ENCODE results near the gene TPM3.

- TF ChIP-seq, protein P1, sequence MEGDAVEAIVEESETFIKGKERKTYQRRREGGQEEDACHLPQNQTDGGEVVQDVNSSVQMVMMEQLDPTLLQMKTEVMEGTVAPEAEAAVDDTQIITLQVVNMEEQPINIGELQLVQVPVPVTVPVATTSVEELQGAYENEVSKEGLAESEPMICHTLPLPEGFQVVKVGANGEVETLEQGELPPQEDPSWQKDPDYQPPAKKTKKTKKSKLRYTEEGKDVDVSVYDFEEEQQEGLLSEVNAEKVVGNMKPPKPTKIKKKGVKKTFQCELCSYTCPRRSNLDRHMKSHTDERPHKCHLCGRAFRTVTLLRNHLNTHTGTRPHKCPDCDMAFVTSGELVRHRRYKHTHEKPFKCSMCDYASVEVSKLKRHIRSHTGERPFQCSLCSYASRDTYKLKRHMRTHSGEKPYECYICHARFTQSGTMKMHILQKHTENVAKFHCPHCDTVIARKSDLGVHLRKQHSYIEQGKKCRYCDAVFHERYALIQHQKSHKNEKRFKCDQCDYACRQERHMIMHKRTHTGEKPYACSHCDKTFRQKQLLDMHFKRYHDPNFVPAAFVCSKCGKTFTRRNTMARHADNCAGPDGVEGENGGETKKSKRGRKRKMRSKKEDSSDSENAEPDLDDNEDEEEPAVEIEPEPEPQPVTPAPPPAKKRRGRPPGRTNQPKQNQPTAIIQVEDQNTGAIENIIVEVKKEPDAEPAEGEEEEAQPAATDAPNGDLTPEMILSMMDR (conservative IDR thresholded peaks at IDR 0.05; ENCODE audit: low read length): no peak
- TF ChIP-seq EZH2phosphoT487 (IDR thresholded peaks at IDR 0.05; ENCODE audit: borderline replicate concordance): no peak
Observed at GRCh38 chr1:154190550-154190949, 1.4 kb downstream of the TPM3 start.

Measured in Loucy (cell line).